Fibroblast of upper back skin (primary cell): ENCODE data around the gene TMEM205.

Experiments used
- DNase-seq: peaks from one replicate; pipeline ENCODE4 v3.0.0-alpha.2; 2013

The TMEM205 gene

DNA sequence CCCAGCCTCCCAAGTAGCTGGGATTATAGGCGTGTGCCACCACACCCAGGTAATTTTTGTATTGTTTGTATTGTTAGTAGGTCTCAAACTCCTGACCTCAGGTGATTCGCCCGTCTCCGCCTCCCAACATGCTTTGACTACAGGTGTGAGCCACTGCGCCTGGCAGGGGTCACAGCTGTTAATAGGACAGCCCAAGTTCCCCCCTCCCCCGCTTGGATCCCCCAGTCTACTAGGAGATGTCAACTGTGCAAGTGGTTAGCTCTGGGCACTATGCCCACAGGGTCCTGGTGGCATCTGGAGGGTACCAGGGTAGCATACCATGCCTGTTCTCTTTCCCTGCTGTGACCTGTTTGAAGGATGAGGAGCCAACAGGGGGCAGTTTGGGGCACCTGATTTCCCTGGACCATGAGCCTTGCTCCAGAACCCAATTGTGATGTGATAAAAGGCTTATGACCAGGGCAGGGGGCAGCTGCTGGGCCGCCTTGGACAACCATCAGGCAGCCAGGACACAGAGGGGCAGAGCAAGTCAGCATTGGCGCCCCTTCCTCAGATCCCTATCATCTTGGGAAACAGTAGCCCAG lies 50.3 kb downstream of the TMEM205 start, which contains the start of gene TSPAN16:
Gene TSPAN16 (plus strand): TSS at position 496 of the 581 bp plus-strand sequence. CDS start 138 bp downstream, outside the sequence.
- DNase-seq = no peak

DNA sequence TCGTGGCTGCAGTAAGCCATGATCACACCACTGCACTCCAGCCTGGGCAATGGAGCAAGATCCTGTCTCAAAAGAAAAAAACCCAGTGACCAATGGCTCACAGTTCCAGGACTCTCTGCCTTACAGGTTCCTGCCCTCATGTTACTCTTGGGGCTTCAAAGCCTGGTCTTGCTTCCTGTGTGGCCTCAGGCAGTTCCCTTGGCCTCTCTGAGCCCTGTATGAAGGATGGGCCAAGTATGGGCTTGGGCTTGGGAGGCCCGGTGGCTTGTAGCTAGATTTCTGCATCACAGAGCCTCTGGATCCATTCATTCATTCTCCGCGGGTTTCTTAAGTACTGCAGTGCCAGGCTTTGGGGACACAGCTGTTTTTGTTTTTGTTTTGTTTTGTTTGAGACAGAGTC lies 50.9 kb downstream of the TMEM205 start:
- DNase-seq = no peak

DNA sequence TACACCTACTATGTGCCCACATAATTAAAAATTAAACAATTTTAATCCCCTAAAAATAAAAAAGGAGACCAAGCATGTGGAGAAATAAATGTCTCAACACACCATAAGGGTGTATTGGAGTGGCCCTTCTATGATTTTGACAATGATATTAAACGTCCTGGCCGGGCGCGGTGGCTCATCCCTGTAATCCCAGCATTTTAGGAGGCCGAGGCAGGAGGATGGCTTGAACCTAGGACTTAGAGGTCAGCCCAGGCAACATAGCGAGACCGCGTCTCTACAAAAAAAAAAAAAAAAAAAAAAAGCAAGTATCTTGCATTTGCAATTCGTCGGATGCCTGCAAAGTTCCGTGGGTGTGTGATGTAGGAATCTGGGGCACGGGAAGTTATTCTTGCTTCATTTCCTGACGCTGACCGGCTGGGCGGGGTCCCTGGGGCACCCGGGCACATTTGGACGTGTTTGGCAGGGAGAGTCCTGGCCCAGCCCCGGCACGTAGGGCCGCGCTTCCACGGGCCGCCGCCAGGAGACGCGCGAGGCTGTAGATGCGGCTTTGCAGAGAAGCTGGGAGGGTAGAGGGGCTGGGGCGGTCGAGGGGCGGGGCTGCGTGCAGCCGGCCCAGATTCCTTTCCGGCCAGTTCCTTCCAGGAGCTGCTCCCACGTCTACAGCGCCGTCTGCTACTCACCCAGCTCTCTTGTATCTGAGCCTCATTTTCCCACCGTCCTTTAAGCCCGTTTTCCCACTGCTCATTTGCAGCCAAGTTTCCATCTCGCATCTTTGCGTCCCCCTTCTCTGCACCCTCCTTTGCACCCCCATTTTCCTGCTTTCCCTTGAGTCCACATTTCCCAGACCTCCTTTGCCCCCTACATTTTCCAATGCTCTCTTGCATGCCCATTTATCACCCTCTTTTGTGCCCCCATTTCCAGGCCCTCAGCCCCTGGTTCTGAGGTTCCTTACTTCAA lies 52.4 kb downstream of the TMEM205 start:
- peak; percentile 89 for DNase-seq
